Measurements from ENCODE around the gene TRIM54.
"Not testable (repeated sequence)": the region's sequence is repeated elsewhere in the genome, so short reads cannot be mapped to it uniquely, and the experiment has no call there.

Gene TRIM54

GRCh38 chr2:27313882-27314645 lies 31.8 kb downstream of the TRIM54 start:
- DNase-seq (ENCODE audit: low read depth), result no peak

- no peak for DNase-seq (ENCODE audit: low read depth)
These were observed 32.5 kb downstream of the TRIM54 start for GRCh38 chr2:27314709-27315108.

- no peak for DNase-seq (ENCODE audit: low read depth)
These were observed 32.9 kb downstream of the TRIM54 start for GRCh38 chr2:27315122-27315521.

- DNase-seq (ENCODE audit: low read depth), result no peak
These were observed 34.6 kb downstream of the TRIM54 start for GRCh38 chr2:27316655-27317412.

GRCh38 chr2:27319839-27320238 lies 37.6 kb downstream of the TRIM54 start:
- DNase-seq (ENCODE audit: low read depth), result not testable (repeated sequence)

- peak; percentile 98 for DNase-seq (ENCODE audit: low read depth)
These were observed 38.8 kb downstream of the TRIM54 start for GRCh38 chr2:27320958-27321543.

- DNase-seq (ENCODE audit: low read depth), result no peak
These were observed 40.1 kb downstream of the TRIM54 start for GRCh38 chr2:27322301-27322765.

GRCh38 chr2:27322766-27323595 lies 40.8 kb downstream of the TRIM54 start, which contains the start of gene MPV17:
MPV17 (minus strand) TSS chr2:27323097; CDS start chr2:27322517, 580 bp downstream.
- DNase-seq (ENCODE audit: low read depth), result peak; percentile 84

GRCh38 chr2:27323596-27324285 lies 41.5 kb downstream of the TRIM54 start:
- no peak for DNase-seq (ENCODE audit: low read depth)

- no peak for DNase-seq (ENCODE audit: low read depth)
These were observed 42.5 kb downstream of the TRIM54 start for GRCh38 chr2:27324720-27325119.

GRCh38 chr2:27335311-27335710 lies 53.1 kb downstream of the TRIM54 start:
- no peak for DNase-seq (ENCODE audit: low read depth)

- no peak for DNase-seq (ENCODE audit: low read depth)
These were observed 53.9 kb downstream of the TRIM54 start for GRCh38 chr2:27336173-27336572.

- DNase-seq (ENCODE audit: low read depth), result no peak
These were observed 65.4 kb downstream of the TRIM54 start for GRCh38 chr2:27347641-27348040.

GRCh38 chr2:27350106-27350693 lies 68.0 kb downstream of the TRIM54 start:
- DNase-seq (ENCODE audit: low read depth), result no peak

- DNase-seq (ENCODE audit: low read depth), result no peak
These were observed 69.8 kb downstream of the TRIM54 start for GRCh38 chr2:27351802-27352598.

GRCh38 chr2:27353386-27353761 lies 71.1 kb downstream of the TRIM54 start:
- DNase-seq (ENCODE audit: low read depth), result not testable (repeated sequence)

- DNase-seq (ENCODE audit: low read depth), result no peak
These were observed 71.8 kb downstream of the TRIM54 start for GRCh38 chr2:27353762-27354596.

- no peak for DNase-seq (ENCODE audit: low read depth)
These were observed 72.3 kb downstream of the TRIM54 start for GRCh38 chr2:27354597-27354927.

GRCh38 chr2:27356056-27356381 lies 73.8 kb downstream of the TRIM54 start:
- no peak for DNase-seq (ENCODE audit: low read depth)

Measured in fibroblast of the conjunctiva (primary cell).